Breast epithelium (tissue), 3 donors: ENCODE results near the gene GHSR.
A peak's percentile ranks its signal among the peaks of the same experiment; 100 is the strongest.
"Not testable (repeated sequence)": the region's sequence is repeated elsewhere in the genome, so short reads cannot be mapped to it uniquely, and the experiment has no call there.

ENCODE experiments used
- CTCF ChIP-seq, 3 donors: fragments of 450-650 bp; IDR thresholded peaks; one replicate each; pipeline ENCODE4 v1.5.1; 2016 to 2017; ENCODE audit warnings: antibody characterized with exemption in 3 of 3, mild to moderate bottlenecking in 3 of 3, moderate library complexity in 3 of 3
- POLR2A ChIP-seq: fragments of 450-650 bp; IDR thresholded peaks from one replicate; pipeline ENCODE4 v1.6.1; 2016; ENCODE audit warnings: antibody characterized with exemption, mild to moderate bottlenecking, moderate library complexity
- POLR2AphosphoS5 ChIP-seq, 3 donors: sonication (generic); formaldehyde crosslinking; IDR thresholded peaks; one replicate each; pipeline ENCODE4 v1.6.1; 2017; ENCODE audit warnings: antibody characterized with exemption in 3 of 3

- peak; percentile 82 to 91 (median 83) for TF ChIP-seq CTCF (IDR thresholded peaks at IDR 0.05)
- TF ChIP-seq POLR2A = not testable (repeated sequence)
- peak in 2 of 3 donors; percentile 34 to 58 for TF ChIP-seq POLR2AphosphoS5 (IDR thresholded peaks at IDR 0.05)
Observed at GRCh38 chr3:172490198-172490669, 42.0 kb upstream of the GHSR start.
